HepG2 (cell line): Measurements from ENCODE around the gene CBX5. TPM values are rescaled to one million over a fixed set of nuclear protein-coding genes. Genes with fewer than 3 reads are reported as not detected.

Experiments
- CREM ChIP-seq, 2 experiments: sonication (generic) in 1 of 2; formaldehyde crosslinking in 1 of 2; IDR thresholded peaks; 2 replicates each; pipeline versions ENCODE4 v1.4.0 to v1.6.1; 2016 to 2020; ENCODE audit warnings: antibody characterized with exemption in 1 of 2, mild to moderate bottlenecking in 1 of 2, missing genetic modification reagents in 1 of 2
- FOXJ3 ChIP-seq: sonication (generic); formaldehyde crosslinking; IDR thresholded peaks from 2 replicates; pipeline ENCODE4 v1.4.0; 2020; ENCODE audit warnings: missing genetic modification reagents, mild to moderate bottlenecking, borderline replicate concordance
- HNF4G ChIP-seq, 2 experiments: sonication (generic) in 1 of 2; formaldehyde crosslinking in 1 of 2; IDR thresholded peaks; 2 replicates each; pipeline versions ENCODE4 v1.4.0 to v1.6.1; 2011 to 2020; ENCODE audit warnings: borderline replicate concordance in 2 of 2, low read depth in 2 of 2, mild to moderate bottlenecking in 2 of 2, low read length in 1 of 2, missing genetic modification reagents in 1 of 2, moderate library complexity in 1 of 2
- KMT2A ChIP-seq: sonication (generic); formaldehyde crosslinking; IDR thresholded peaks from 2 replicates; pipeline ENCODE4 v1.4.0; 2020; ENCODE audit warnings: missing genetic modification reagents
- THRA ChIP-seq: sonication (generic); formaldehyde crosslinking; IDR thresholded peaks from 2 replicates; pipeline ENCODE4 v1.4.0; 2020; ENCODE audit warnings: missing genetic modification reagents, borderline replicate concordance
- TOPORS ChIP-seq: sonication (generic); formaldehyde crosslinking; IDR thresholded peaks from 2 replicates; pipeline ENCODE4 v1.8.0; 2023; ENCODE audit warnings: mild to moderate bottlenecking, missing genetic modification reagents
- ZBTB1 ChIP-seq: sonication (generic); formaldehyde crosslinking; IDR thresholded peaks from 2 replicates; pipeline ENCODE4 v1.4.0; 2020; ENCODE audit warnings: missing genetic modification reagents, borderline replicate concordance
- ZBTB8A ChIP-seq: sonication (generic); formaldehyde crosslinking; IDR thresholded peaks from 2 replicates; pipeline ENCODE4 v1.4.0; 2020; ENCODE audit warnings: mild to moderate bottlenecking, low read depth, missing genetic modification reagents, borderline replicate concordance
- ZNF101 ChIP-seq: sonication (generic); formaldehyde crosslinking; IDR thresholded peaks from 2 replicates; pipeline ENCODE4 v1.4.0; 2020; ENCODE audit warnings: mild to moderate bottlenecking, low read depth, missing genetic modification reagents, borderline replicate concordance
- ZNF414 ChIP-seq: sonication (generic); formaldehyde crosslinking; IDR thresholded peaks from 2 replicates; pipeline ENCODE4 v1.5.0; 2020; ENCODE audit warnings: missing genetic modification reagents
- ZNF547 ChIP-seq: sonication (generic); formaldehyde crosslinking; IDR thresholded peaks from 2 replicates; pipeline ENCODE4 v1.5.1; 2020; ENCODE audit warnings: mild to moderate bottlenecking, missing genetic modification reagents
- ZNF558 ChIP-seq: sonication (generic); formaldehyde crosslinking; IDR thresholded peaks from 2 replicates; pipeline ENCODE4 v1.9.0; 2022; ENCODE audit warnings: mild to moderate bottlenecking, missing genetic modification reagents, borderline replicate concordance
- ZNF703 ChIP-seq: sonication (generic); formaldehyde crosslinking; IDR thresholded peaks from 2 replicates; pipeline ENCODE4 v1.5.1; 2020; ENCODE audit warnings: missing genetic modification reagents, mild to moderate bottlenecking, moderate library complexity, borderline replicate concordance
- ZNF720 ChIP-seq: sonication (generic); formaldehyde crosslinking; IDR thresholded peaks from 2 replicates; pipeline ENCODE4 v1.4.0; 2020; ENCODE audit warnings: missing genetic modification reagents
- ZNF761 ChIP-seq: sonication (generic); formaldehyde crosslinking; conservative IDR thresholded peaks from 2 replicates; pipeline ENCODE4 v1.4.0; 2020; ENCODE audit warnings: mild to moderate bottlenecking, missing genetic modification reagents
- ZSCAN20 ChIP-seq: sonication (generic); formaldehyde crosslinking; IDR thresholded peaks from 2 replicates; pipeline ENCODE4 v1.4.0; 2020; ENCODE audit warnings: missing genetic modification reagents, mild to moderate bottlenecking, borderline replicate concordance
- polyA plus RNA-seq, 8 experiments: library from polyadenylated mRNA; depleted of rRNA in 3 of 8; stranded (reverse) in 7 of 8; unstranded in 1 of 8; fragments of >200 nt; fragmentation: Illumina TruSeq in 4 of 8; extraction: Trizol in 4 of 8; gene quantifications; 2 replicates each; pipeline versions ENCODE4 v1.2.1 to v1.2.3, GENCODE V29; 2011 to 2016; ENCODE audit warnings: low read depth in 4 of 8, missing spikeins in 1 of 8, mixed read lengths in 1 of 8; ENCODE audit not compliant: insufficient read depth in 1 of 8
- total RNA-seq, 5 experiments: library from RNA; depleted of rRNA; stranded (reverse); fragments of >200 nt; fragmentation: Illumina TruSeq; extraction: Trizol; gene quantifications; 2 replicates each; pipeline ENCODE4 v1.2.3, GENCODE V29; 2016; ENCODE audit warnings: low read depth in 1 of 5
- TF ChIP-seq, protein P1 (sequence below): sonication (generic); formaldehyde crosslinking; IDR thresholded peaks from 2 replicates; pipeline ENCODE4 v1.4.0; 2020; ENCODE audit warnings: missing genetic modification reagents
- TF ChIP-seq, protein P2 (sequence below): IDR thresholded peaks from 2 replicates; pipeline ENCODE4 v1.6.1; 2016; ENCODE audit warnings: low read depth

The CBX5 gene
- total and polyA plus RNA-seq, 2 of the 13 experiments (the other 11 are each of a cell fraction or from before 2014, with no cell fraction given), result 16.0 to 22.2 TPM

GRCh38 chr12:54279632-54280467, at the start of gene CBX5 (continued):
- TF ChIP-seq ZSCAN20 (CRISPR knock-in tag), result peak; percentile 90
- no peak for TF ChIP-seq ZNF414 (CRISPR knock-in tag)
- no peak for TF ChIP-seq CREM (IDR thresholded peaks at IDR 0.05)
- no peak for TF ChIP-seq CREM (CRISPR knock-in tag; IDR thresholded peaks at IDR 0.05)
- no peak for TF ChIP-seq ZNF101 (CRISPR knock-in tag)
- TF ChIP-seq ZBTB8A (CRISPR knock-in tag), result no peak
- TF ChIP-seq, protein P1, sequence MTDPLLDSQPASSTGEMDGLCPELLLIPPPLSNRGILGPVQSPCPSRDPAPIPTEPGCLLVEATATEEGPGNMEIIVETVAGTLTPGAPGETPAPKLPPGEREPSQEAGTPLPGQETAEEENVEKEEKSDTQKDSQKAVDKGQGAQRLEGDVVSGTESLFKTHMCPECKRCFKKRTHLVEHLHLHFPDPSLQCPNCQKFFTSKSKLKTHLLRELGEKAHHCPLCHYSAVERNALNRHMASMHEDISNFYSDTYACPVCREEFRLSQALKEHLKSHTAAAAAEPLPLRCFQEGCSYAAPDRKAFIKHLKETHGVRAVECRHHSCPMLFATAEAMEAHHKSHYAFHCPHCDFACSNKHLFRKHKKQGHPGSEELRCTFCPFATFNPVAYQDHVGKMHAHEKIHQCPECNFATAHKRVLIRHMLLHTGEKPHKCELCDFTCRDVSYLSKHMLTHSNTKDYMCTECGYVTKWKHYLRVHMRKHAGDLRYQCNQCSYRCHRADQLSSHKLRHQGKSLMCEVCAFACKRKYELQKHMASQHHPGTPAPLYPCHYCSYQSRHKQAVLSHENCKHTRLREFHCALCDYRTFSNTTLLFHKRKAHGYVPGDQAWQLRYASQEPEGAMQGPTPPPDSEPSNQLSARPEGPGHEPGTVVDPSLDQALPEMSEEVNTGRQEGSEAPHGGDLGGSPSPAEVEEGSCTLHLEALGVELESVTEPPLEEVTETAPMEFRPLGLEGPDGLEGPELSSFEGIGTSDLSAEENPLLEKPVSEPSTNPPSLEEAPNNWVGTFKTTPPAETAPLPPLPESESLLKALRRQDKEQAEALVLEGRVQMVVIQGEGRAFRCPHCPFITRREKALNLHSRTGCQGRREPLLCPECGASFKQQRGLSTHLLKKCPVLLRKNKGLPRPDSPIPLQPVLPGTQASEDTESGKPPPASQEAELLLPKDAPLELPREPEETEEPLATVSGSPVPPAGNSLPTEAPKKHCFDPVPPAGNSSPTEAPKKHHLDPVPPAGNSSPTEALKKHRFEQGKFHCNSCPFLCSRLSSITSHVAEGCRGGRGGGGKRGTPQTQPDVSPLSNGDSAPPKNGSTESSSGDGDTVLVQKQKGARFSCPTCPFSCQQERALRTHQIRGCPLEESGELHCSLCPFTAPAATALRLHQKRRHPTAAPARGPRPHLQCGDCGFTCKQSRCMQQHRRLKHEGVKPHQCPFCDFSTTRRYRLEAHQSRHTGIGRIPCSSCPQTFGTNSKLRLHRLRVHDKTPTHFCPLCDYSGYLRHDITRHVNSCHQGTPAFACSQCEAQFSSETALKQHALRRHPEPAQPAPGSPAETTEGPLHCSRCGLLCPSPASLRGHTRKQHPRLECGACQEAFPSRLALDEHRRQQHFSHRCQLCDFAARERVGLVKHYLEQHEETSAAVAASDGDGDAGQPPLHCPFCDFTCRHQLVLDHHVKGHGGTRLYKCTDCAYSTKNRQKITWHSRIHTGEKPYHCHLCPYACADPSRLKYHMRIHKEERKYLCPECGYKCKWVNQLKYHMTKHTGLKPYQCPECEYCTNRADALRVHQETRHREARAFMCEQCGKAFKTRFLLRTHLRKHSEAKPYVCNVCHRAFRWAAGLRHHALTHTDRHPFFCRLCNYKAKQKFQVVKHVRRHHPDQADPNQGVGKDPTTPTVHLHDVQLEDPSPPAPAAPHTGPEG (CRISPR knock-in tag), result peak; percentile 72; the same call in 1 of the 2 replicates
- 0 out of 2 replicates have a peak, but pooled peaks have one; percentile 14 for TF ChIP-seq TOPORS (CRISPR knock-in tag)
- TF ChIP-seq THRA (CRISPR knock-in tag), result 0 out of 2 replicates have a peak, but pooled peaks have one; percentile 4
- no peak for TF ChIP-seq ZNF703 (CRISPR knock-in tag)
- no peak for TF ChIP-seq FOXJ3
- no peak for TF ChIP-seq ZNF761
- no peak for TF ChIP-seq ZBTB1
- TF ChIP-seq ZNF558 (CRISPR knock-in tag), result peak; percentile 77; the same call in 1 of the 2 replicates
- TF ChIP-seq, protein P2, sequence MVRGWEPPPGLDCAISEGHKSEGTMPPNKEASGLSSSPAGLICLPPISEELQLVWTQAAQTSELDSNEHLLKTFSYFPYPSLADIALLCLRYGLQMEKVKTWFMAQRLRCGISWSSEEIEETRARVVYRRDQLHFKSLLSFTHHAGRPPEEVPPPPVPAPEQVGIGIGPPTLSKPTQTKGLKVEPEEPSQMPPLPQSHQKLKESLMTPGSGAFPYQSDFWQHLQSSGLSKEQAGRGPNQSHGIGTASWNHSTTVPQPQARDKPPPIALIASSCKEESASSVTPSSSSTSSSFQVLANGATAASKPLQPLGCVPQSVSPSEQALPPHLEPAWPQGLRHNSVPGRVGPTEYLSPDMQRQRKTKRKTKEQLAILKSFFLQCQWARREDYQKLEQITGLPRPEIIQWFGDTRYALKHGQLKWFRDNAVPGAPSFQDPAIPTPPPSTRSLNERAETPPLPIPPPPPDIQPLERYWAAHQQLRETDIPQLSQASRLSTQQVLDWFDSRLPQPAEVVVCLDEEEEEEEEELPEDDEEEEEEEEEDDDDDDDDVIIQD (CRISPR knock-in tag), result peak; percentile 62; the same call in 1 of the 2 replicates
- TF ChIP-seq HNF4G (IDR thresholded peaks at IDR 0.05; ENCODE audit: borderline replicate concordance, low read depth, low read length), result no peak
- no peak for TF ChIP-seq HNF4G (CRISPR knock-in tag; IDR thresholded peaks at IDR 0.05; ENCODE audit: borderline replicate concordance, low read depth)
- no peak for TF ChIP-seq ZNF720 (CRISPR knock-in tag)
- TF ChIP-seq ZNF547 (CRISPR knock-in tag), result peak; percentile 48
- peak; percentile 79 for TF ChIP-seq KMT2A (CRISPR knock-in tag)
